Subcutaneous abdominal adipose tissue (tissue), 5 donors: ENCODE results near the gene NEFH.

Experiments
- H3K27ac ChIP-seq: one replicate; pipeline ENCODE4 v1.7.0; 2013; ENCODE audit warnings: low read depth, mild to moderate bottlenecking, inconsistent platforms, low read length, moderate library complexity
- H3K27me3 ChIP-seq, 5 donors: one replicate each; pipeline ENCODE4 v1.7.0; 2013; ENCODE audit warnings: low read length in 5 of 5, inconsistent platforms in 1 of 5; ENCODE audit not compliant: control insufficient read depth in 5 of 5, insufficient read depth in 4 of 5
- H3K36me3 ChIP-seq, 5 donors: one replicate each; pipeline ENCODE4 v1.7.0; 2013; ENCODE audit warnings: low read length in 5 of 5; ENCODE audit not compliant: control insufficient read depth in 5 of 5, insufficient read depth in 5 of 5
- H3K4me1 ChIP-seq, 5 donors: one replicate each; pipeline ENCODE4 v1.7.0; 2013; ENCODE audit warnings: low read length in 5 of 5, mild to moderate bottlenecking in 3 of 5, moderate library complexity in 1 of 5; ENCODE audit not compliant: control insufficient read depth in 5 of 5, insufficient read depth in 5 of 5
- H3K4me3 ChIP-seq, 5 donors: one replicate each; pipeline ENCODE4 v1.7.0; 2013; ENCODE audit warnings: low read length in 5 of 5, low read depth in 1 of 5
- H3K9ac ChIP-seq, 5 donors: one replicate each; pipeline ENCODE4 v1.7.0; 2013; ENCODE audit warnings: low read length in 5 of 5, mild to moderate bottlenecking in 4 of 5, moderate library complexity in 3 of 5
- H3K9me3 ChIP-seq, 5 donors: one replicate each; pipeline ENCODE4 v1.7.0; 2013; ENCODE audit warnings: low read length in 5 of 5; ENCODE audit not compliant: control insufficient read depth in 5 of 5
- donor health status: healthy.
- donor health status: healthy.
- donor health status: healthy.
- donor health status: healthy.
- donor health status: healthy.

Gene NEFH

GRCh38 chr22:29445508-29445907 lies 34.5 kb upstream of the NEFH start:
- H3K4me1 ChIP-seq, result no peaks in the 10 kb centered on the region
- H3K36me3 ChIP-seq, result no peaks in the 10 kb centered on the region
- no peak overlapping the region for H3K4me3 ChIP-seq
- H3K27ac ChIP-seq, result no peak overlapping the region
- no peaks in the 10 kb centered on the region for H3K9me3 ChIP-seq
- H3K9ac ChIP-seq, result no peak overlapping the region
- H3K27me3 ChIP-seq, result peaks cover 0 to 6% (median 0%) of the 10 kb centered on the region in 5 donors

GRCh38 chr22:29447906-29448305 lies 32.1 kb upstream of the NEFH start:
- H3K36me3 ChIP-seq, result no peaks in the 10 kb centered on the region
- no peaks in the 10 kb centered on the region for H3K9me3 ChIP-seq

GRCh38 chr22:29449296-29449875 lies 30.6 kb upstream of the NEFH start:
- Histone ChIP-seq H3K9me3 (no peaks in the 10 kb centered on the region), H3K4me3 (no peak overlapping the region), H3K27ac (no peak overlapping the region), H3K4me1 (no peaks in the 10 kb centered on the region), H3K36me3 (no peaks in the 10 kb centered on the region), H3K27me3 (peaks cover 0 to 4% (median 0%) of the 10 kb centered on the region in 5 donors), H3K9ac (no peak overlapping the region)

More at GRCh38 chr22:29447906-29448305, 32.1 kb upstream of the NEFH start:
- Histone ChIP-seq H3K4me3 (no peak overlapping the region), H3K9ac (no peak overlapping the region), H3K27me3 (peaks cover 0 to 6% (median 0%) of the 10 kb centered on the region in 5 donors), H3K27ac (no peak overlapping the region), H3K4me1 (no peaks in the 10 kb centered on the region)

- no peaks in the 10 kb centered on the region for H3K27me3 ChIP-seq
Observed at GRCh38 chr22:29450222-29450621, 29.8 kb upstream of the NEFH start.

GRCh38 chr22:29451863-29452262 lies 28.2 kb upstream of the NEFH start:
- H3K4me3 ChIP-seq, result no peak overlapping the region
- no peaks in the 10 kb centered on the region for H3K4me1 ChIP-seq
- H3K27ac ChIP-seq, result no peak overlapping the region
- no peaks in the 10 kb centered on the region for H3K36me3 ChIP-seq
- H3K9ac ChIP-seq, result no peak overlapping the region
- H3K27me3 ChIP-seq, result no peaks in the 10 kb centered on the region
- H3K9me3 ChIP-seq, result no peaks in the 10 kb centered on the region

More at GRCh38 chr22:29450222-29450621, 29.8 kb upstream of the NEFH start:
- Histone ChIP-seq H3K4me3 (no peak overlapping the region), H3K9ac (no peak overlapping the region), H3K27ac (no peak overlapping the region), H3K36me3 (no peaks in the 10 kb centered on the region), H3K9me3 (no peaks in the 10 kb centered on the region), H3K4me1 (no peaks in the 10 kb centered on the region)

- H3K9me3 ChIP-seq, result no peaks in the 10 kb centered on the region
- H3K27ac ChIP-seq, result no peak overlapping the region
- no peaks in the 10 kb centered on the region for H3K27me3 ChIP-seq
- H3K9ac ChIP-seq, result no peak overlapping the region
- H3K4me1 ChIP-seq, result no peaks in the 10 kb centered on the region
- no peak overlapping the region for H3K4me3 ChIP-seq
- H3K36me3 ChIP-seq, result no peaks in the 10 kb centered on the region
Observed at GRCh38 chr22:29454276-29454675, 25.7 kb upstream of the NEFH start.

GRCh38 chr22:29456211-29456671 lies 23.8 kb upstream of the NEFH start:
- Histone ChIP-seq H3K4me1 (no peaks in the 10 kb centered on the region), H3K4me3 (no peak overlapping the region), H3K9me3 (no peaks in the 10 kb centered on the region), H3K9ac (no peak overlapping the region), H3K27ac (no peak overlapping the region), H3K27me3 (no peaks in the 10 kb centered on the region), H3K36me3 (no peaks in the 10 kb centered on the region)

GRCh38 chr22:29457730-29458129 lies 22.3 kb upstream of the NEFH start:
- Histone ChIP-seq H3K36me3 (no peaks in the 10 kb centered on the region), H3K9ac (no peak overlapping the region), H3K9me3 (no peaks in the 10 kb centered on the region), H3K27ac (no peak overlapping the region), H3K4me1 (no peaks in the 10 kb centered on the region), H3K4me3 (no peak overlapping the region), H3K27me3 (no peaks in the 10 kb centered on the region)

- Histone ChIP-seq H3K36me3 (no peaks in the 10 kb centered on the region), H3K4me3 (no peak overlapping the region), H3K9me3 (no peaks in the 10 kb centered on the region), H3K27me3 (no peaks in the 10 kb centered on the region), H3K27ac (no peak overlapping the region), H3K9ac (no peak overlapping the region), H3K4me1 (no peaks in the 10 kb centered on the region)
Observed at GRCh38 chr22:29458551-29458950, 21.5 kb upstream of the NEFH start.

- Histone ChIP-seq H3K36me3 (no peaks in the 10 kb centered on the region), H3K9me3 (no peaks in the 10 kb centered on the region), H3K27me3 (no peaks in the 10 kb centered on the region), H3K4me3 (no peak overlapping the region), H3K4me1 (no peaks in the 10 kb centered on the region), H3K27ac (no peak overlapping the region), H3K9ac (no peak overlapping the region)
Observed at GRCh38 chr22:29459773-29460172, 20.2 kb upstream of the NEFH start.
